ENCODE data around the gene BSDC1.

Gene BSDC1

DNA sequence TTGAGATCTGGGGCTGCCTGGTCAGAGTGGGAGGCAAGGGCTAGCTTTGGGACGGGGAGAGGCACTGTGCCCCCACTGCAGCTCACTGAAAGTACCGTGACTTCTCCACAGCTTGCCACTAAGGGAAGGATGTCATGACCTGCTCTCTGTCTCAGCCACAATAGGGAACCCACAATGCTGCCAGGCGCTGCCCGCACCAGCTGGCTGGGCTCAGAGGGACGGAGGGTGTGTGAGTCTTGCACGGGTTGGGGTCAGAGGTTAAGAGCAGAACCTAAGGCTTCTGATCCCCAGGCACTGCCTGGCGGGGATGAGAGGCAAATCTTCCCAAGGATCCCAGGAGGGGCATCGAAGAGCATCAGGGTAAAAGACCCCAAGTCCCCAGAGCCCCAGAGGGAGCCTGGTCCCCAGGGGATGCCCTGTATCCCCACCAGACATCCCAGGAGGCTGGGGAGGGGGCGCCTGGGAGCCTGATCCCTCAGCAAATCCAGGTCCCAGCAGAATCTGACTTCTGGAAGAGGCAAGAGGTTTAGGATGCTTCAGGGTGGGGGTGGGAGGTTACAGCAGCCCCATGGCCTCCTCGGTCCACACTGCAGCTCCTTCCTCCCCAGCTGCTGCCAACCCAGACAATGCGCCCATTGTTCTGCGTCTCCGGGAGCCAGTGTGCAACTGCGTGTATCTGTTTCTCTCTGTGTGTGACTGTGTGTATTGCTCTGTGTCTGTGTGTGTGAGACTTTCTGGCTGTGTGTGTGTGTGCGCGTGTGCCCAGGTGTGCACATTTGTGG, 56.2 kb downstream of the BSDC1 start:
- no peak for DNase-seq (ENCODE audit: low read depth in 4 of 4, low spot score in 1 of 4)

DNA sequence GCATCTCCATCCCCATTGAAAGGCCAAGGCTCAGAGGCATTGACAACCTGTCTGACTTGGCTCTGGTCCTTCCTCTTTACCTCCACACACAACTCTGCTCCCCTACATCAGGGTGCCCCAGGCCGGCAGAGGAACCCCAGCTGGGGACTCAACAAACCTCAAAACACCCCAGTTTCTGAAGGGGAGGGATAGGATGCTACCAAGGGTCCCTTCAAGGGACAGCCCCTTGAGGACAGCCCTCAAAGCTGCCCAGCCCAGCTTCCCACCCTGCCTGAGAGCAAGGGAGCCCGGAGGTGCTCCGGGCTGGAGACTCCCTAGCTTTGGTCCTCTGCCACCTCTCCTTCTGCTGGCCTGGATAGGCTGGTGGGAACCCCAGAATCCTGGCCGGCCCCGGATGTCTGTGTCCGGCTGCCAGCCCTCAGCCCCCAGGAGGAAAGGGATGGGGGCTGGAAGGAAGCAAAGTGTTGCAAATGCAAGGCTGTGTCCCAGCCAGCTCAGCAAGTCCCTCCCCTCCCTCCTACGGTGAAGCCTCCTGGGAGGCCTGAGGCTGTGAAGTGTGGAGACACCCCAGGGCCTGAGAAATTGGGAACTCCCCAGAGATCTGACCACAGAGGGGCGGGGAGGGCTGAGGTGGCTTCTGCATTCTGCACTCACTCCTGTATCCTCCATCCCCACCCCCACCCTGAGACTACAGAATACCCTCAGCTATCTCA, 57.1 kb downstream of the BSDC1 start:
- peak in 1 of 4 experiments; percentile 61 for DNase-seq (ENCODE audit: low read depth in 4 of 4, low spot score in 1 of 4)

DNA sequence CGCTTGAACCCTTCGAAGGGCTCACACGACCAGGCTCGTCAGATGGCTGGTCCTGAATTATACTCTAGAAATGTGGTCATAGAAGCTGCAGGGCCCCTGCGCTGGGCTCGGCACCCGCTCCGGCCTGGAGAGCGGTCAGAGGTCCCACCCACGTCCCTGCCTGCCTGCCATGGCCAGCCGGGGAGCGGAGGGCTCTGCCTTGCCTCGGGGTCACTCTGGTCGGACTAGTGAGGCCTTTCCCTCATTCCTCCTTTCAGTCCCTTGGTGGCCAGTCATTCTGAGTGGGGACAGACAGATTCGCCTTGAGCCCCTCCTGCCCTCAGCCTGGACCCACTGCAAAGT, 57.7 kb downstream of the BSDC1 start:
- DNase-seq (ENCODE audit: low read depth in 4 of 4, low spot score in 1 of 4): no peak

GRCh38 chr1:32335790-32336590, 58.3 kb downstream of the BSDC1 start, which contains the start of gene MARCKSL1:
MARCKSL1 (minus strand) TSS chr1:32336233; CDS start chr1:32336033, 200 bp downstream.
- peak; percentile 56 to 74 (median 72) for DNase-seq (ENCODE audit: low read depth in 4 of 4, low spot score in 1 of 4)

DNA sequence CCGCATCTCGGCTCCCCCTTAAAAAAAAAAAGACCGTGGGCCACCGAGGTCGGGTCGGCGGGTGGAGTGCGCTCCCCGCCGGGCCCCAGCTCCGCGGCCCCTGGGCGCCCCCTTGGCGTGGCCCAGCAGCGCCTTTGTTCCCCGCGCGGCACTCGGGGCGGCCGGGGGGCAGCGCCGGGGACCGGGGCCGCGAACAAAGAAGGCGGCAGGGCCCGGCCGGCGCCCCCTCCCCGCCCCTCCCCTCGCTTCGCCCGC, 58.8 kb downstream of the BSDC1 start:
- no peak for DNase-seq (ENCODE audit: low read depth in 4 of 4, low spot score in 1 of 4)

DNA sequence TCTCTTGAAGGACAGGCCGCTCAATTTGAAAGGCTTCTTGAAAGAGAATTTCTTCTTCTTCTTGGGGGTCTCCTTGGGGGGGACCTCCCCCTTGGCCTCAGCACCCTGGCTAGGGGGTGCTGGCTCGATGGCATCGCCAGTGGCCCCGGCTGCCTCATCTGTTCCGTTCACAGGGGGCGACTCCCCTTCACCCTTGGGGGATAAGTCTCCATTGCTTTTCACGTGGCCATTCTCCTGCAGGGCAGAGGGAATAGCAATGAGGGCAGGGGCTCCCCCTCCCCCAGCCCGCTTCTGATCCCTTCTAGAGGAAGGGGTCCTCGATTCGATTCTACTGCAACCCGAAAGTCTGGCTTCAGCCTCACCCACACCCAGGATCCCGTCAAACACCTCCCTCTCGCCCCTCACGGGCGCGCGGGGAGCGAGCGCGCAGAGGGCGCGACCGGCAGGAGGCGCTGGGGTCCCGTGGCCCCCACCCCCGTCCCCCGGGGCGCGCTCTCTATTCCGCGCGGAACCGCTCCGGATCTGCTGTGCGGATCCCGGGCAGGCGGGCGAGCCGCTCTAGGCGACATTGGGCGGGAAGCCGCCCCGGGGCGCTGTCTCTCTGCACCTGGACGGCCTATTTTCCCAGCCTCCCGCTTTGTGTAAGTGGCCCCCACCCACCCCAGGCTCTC, 59.2 kb downstream of the BSDC1 start:
- peak in 2 of 4 experiments; percentile 26 to 42 for DNase-seq (ENCODE audit: low read depth in 4 of 4, low spot score in 1 of 4)

DNA sequence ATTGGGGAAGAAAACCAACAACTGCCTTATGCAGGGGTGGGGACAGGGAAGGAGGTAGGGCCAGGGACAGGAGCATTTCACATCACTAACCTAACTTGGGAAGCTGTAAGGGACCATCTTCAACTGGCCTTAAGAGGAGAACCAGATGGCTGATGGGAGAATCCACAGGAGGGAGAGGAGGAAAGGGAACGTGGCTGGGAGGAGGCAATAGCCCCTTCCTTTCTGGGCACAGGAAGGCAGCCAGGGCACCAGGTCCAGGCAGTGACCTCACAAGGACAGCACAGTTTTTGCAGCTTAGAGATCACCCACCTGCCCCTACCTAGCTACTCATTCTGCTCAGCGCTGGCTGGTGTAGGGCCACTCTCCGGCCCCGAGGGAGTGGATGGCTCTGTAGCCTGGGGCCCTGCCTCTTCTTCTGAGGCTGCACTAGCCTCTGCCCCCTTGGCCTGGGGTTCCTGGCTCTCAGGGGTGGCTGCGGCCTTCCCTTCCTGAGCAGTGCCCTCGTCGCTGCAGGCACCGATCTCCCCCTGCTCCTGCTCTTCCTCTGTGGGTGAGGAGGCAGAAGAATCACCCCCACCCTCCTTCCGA, 59.9 kb downstream of the BSDC1 start:
- DNase-seq (ENCODE audit: low read depth in 4 of 4, low spot score in 1 of 4): no peak

DNA sequence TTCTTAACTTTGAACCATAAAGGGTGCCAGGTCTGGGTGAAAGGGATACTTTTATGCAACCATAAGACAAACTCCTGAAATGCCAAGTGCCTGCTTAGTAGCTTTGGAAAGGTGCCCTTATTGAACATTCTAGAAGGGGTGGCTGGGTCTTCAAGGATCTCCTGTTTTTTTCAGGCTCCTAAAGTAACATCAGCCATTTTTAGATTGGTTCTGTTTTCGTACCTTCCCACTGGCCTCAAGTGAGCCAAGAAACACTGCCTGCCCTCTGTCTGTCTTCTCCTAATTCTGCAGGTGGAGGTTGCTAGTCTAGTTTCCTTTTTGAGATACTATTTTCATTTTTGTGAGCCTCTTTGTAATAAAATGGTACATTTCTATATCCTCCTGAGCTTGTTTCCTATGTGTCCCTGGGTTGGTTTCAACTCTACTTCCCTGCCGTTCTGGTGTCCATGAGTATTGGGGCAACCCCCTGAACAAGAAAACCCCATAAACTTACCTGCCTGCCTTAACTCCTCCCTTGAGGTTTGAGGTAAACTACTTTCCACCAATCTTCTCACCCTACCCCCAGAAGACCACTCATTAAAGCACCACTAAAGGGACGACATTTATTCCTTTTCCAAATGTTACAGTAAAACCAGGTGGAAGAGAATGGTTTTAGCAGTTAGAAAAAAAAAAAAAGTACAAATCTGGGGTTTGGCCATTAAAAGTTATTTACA, 60.8 kb downstream of the BSDC1 start:
- DNase-seq (ENCODE audit: low read depth in 4 of 4, low spot score in 1 of 4): no peak

DNA sequence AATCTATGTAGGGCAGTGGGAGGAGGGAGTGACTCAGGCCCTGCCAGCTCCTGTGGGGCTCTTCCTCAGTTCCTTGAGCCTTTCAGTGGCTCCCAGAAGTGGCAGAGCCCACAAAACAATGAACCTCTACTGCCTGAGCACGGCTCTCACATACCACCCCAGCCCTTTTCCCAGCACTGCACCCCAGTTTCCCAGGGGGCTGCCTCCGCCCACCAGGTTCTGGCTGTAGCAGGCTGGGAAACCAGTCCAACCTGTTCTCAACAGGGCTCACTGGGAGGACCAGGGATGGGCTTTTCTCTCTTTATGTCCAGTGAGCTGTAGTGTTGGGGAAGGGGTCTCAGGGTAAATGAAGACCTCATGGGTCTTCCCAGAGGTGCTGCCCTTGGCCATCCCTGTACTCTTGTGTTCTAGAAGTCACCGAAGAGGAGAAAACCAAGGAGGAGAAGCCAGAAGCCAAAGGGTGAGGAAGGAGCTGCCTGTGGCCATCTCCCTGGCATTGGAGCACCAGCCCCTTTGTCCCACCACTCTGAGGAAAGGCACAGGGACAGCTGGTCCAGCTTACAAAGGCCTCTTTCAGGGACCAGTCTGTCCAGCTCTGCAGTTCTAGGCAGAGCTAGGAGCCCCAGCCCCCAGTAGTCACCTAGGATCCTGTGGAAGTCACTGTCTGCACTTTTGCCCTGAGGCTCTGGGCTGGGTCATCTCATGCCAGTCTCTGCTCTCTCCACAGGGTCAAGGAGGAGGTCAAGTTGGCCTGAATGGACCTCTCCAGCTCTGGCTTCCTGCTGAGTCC, 61.8 kb downstream of the BSDC1 start:
- DNase-seq (ENCODE audit: low read depth in 4 of 4, low spot score in 1 of 4): no peak

GRCh38 chr1:32331549-32331948, 62.7 kb downstream of the BSDC1 start:
- no peak for DNase-seq (ENCODE audit: low read depth in 4 of 4, low spot score in 1 of 4)

DNA sequence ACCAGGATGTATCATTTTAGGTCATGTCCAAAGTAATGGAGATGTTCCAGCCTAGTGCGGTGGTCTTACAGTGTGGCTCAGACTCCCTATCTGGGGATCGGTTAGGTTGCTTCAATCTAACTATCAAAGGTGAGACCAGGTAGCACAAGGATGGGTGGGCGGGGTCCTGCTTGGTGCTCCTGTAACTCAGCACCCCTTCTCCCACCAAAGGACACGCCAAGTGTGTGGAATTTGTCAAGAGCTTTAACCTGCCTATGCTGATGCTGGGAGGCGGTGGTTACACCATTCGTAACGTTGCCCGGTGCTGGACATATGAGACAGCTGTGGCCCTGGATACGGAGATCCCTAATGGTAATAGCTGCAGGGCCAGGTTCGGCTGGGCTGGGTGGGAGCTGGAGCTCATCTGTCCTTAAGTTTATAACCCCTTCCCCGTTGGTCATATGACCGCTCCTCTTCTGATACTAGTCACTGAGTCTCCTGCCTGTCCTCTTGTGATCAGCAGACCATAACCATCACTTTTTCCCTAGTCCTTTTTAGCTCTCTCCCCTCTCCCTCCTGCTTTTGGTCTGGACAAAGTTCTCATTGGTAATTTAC, 63.6 kb downstream of the BSDC1 start:
- no peak for DNase-seq (ENCODE audit: low read depth in 4 of 4, low spot score in 1 of 4)

DNA sequence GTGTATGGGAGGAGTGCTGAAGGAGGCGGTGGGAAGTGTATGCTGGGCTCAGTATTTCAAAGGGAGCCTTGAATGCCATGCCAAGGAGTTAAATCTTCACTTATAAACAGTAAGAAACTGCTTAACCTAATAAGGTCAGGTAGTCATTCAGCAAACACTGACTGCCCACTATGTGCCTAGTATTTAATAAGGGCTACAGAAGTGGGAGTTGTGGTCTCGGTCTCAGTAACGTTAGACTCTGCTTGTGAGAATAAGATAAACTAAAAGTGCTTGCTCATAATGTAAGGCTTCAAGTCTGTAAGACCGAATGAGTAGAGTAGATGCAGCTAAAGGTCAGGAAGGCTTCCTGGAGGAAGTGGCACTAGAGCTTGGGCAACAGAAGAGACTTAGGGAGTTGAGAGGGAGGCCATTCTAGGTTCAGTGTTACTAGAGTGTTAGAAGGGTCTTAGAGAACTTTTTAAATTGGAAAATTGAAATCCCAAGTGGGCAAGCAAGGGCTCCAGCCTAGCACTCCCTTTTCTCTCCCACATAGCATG, 64.2 kb downstream of the BSDC1 start:
- DNase-seq (ENCODE audit: low read depth in 4 of 4, low spot score in 1 of 4): no peak

DNA sequence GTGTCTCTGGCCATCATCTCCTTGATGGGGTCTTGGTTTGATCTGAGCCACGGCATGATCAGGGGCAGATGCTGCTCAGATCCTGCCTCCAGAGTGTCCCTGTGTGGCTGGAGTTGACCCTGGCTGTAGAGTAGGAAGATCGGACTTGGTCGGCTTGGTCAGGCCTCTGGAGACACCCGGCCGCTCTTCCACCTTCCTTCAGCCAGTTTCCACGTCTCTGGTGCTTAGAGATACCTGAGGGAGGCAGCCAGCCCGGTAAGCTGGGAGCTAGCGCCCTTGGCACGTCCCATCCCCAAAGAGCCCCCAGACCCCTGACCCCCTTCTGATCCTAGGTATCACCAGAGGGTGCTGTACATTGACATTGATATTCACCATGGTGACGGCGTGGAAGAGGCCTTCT, 67.0 kb downstream of the BSDC1 start:
- no peak for DNase-seq (ENCODE audit: low read depth in 4 of 4, low spot score in 1 of 4)

- no peak for DNase-seq (ENCODE audit: low read depth in 4 of 4, low spot score in 1 of 4)
Observed at GRCh38 chr1:32321712-32322291, 72.4 kb downstream of the BSDC1 start.

DNA sequence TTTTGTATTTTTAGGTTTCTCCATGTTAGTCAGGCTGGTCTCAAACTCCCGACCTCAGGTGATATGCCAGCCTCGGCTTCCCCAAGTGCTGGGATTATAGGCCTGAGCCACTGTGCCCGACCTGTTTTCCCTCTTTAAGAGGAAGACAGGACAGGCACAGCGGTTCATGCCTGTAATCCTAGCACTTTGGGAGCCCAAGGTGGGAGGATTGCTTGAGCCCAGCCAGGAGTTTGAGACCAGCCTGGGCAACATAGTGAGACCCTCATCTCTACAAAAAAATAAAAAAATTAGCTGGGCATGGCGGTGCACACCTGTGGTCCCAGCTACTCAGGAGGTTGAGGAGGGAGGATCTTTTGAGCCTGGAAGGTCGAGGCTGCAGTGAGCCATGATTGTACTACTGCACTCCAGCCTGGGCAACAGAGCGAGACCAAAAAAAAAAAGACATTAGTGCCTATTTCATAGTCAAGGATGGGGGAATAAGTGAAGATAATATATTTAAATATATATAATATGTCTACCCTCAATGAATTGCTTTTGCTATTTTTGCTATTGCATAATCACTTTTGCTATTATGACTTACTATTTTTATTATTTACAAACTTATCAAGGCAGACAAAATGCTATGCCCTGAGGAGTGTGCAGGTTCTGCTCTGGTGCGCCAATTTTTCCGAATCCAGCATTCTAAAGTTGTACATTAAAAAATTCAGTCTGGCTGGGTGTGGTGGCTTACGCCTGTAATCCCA, 75.9 kb downstream of the BSDC1 start:
- DNase-seq (ENCODE audit: low read depth in 4 of 4, low spot score in 1 of 4): no peak

GRCh38 chr1:32316903-32317277, 77.4 kb downstream of the BSDC1 start:
- DNase-seq (ENCODE audit: low read depth in 4 of 4, low spot score in 1 of 4): no peak

All from stimulated activated CD4-positive, alpha-beta T cell treated with anti-CD3 and anti-CD28 coated beads, Interleukin-1b, Interleukin-23, amount 100 ng/mL, for 24 hours (primary cell).